ENCODE data around the gene TTLL6. TPM values are rescaled to one million over a fixed set of nuclear protein-coding genes. Genes with fewer than 3 reads are reported as not detected.

TTLL6 gene
- total and polyA plus RNA-seq, 9 of the 15 experiments (the other 6 are each of a cell fraction or from before 2014, with no cell fraction given): 0.05 TPM; not detected in 8

DNA sequence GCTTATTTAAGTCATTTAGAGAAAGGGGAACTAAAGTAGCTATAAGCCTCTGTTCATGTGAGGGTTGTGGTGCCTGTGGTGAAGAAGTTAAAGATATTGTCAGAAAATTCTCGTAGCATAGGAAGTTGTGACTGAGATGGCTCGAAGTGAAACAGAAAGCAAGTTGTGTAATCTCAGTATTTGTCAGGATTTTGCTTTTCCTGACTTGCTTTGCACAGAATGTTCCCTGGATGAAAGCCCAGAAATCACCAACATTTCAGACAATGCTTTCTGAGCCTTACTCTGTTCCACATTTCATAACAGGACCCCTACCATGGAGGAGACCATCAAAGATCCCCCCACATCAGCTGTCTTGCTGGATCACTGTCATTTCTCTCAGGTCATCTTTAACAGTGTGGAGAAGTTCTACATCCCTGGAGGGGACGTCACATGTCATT lies 24.4 kb upstream of the TTLL6 start (continued):
- TF ChIP-seq, protein P1, sequence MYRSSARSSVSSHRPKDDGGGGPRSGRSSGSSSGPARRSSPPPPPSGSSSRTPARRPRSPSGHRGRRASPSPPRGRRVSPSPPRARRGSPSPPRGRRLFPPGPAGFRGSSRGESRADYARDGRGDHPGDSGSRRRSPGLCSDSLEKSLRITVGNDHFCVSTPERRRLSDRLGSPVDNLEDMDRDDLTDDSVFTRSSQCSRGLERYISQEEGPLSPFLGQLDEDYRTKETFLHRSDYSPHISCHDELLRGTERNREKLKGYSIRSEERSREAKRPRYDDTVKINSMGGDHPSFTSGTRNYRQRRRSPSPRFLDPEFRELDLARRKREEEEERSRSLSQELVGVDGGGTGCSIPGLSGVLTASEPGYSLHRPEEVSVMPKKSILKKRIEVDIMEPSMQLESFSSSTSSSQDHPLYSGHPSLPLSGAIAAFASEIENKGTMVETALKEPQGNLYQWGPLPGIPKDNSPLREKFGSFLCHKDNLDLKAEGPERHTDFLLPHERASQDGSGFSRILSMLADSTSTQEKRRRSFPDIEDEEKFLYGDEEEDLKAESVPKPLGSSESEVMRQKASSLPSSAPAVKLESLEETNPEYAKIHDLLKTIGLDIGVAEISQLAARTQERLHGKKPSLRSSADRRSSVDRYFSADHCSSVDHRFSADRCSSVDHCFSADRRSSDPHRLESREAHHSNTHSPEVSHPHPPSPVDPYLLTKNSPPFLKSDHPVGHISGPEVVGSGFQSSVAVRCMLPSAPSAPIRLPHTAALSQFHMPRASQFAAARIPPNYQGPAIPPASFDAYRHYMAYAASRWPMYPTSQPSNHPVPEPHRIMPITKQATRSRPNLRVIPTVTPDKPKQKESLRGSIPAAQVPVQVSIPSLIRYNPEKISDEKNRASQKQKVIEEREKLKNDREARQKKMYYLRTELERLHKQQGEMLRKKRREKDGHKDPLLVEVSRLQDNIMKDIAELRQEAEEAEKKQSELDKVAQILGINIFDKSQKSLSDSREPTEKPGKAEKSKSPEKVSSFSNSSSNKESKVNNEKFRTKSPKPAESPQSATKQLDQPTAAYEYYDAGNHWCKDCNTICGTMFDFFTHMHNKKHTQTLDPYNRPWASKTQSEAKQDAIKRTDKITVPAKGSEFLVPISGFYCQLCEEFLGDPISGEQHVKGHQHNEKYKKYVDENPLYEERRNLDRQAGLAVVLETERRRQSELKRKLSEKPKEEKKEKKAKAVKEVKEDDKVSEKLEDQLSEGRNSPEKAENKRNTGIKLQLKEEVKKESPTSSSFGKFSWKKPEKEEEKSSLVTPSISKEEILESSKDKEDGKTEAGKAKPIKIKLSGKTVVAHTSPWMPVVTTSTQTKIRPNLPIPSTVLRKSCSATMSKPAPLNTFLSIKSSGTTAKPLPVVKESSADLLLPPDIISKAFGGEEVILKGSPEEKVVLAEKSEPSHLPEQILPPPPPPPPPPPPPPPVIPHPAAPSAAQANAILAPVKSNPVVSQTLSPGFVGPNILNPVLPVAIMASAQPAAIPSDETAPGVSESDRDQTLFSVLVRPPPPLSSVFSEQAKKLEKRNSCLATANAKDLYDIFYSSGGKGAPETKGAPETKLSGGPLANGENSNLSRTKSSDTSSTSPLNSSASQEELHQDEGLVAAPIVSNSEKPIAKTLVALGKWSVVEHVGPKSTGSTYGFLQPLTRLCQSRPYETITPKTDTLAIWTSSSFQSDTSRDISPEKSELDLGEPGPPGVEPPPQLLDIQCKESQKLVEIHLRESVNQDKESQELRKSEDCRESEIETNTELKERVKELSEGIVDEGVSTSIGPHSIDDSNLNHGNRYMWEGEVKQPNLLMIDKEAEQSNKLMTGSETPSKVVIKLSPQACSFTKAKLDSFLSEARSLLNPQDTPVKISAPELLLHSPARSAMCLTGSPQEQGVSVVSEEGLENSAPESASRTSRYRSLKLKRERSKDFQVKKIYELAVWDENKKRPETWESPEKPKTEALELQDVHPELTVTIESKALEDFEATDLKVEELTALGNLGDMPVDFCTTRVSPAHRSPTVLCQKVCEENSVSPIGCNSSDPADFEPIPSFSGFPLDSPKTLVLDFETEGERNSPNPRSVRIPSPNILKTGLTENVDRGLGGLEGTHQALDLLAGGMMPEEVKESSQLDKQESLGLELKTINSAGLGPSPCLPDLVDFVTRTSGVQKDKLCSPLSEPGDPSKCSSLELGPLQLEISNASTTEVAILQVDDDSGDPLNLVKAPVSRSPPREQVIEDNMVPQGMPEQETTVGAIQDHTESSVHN (IDR thresholded peaks at IDR 0.05; ENCODE audit: borderline replicate concordance in 1 of 2, low read depth in 1 of 2): peak in 1 of 2 experiments; percentile 25; a peak in 1 of 4 replicates

GRCh38 chr17:48840441-48840840 lies 23.4 kb upstream of the TTLL6 start:
- peaks cover 0 to 3% of the 10 kb centered on the region in 2 experiments; a peak in 2 of 5 replicates for H3K4me1 ChIP-seq (replicated peaks in 1 of 2; ENCODE audit: control insufficient read depth in 2 of 2, insufficient read depth in 2 of 2, low read length in 2 of 2)
- peaks cover 6% of the 10 kb centered on the region for H3K9me1 ChIP-seq (ENCODE audit: control insufficient read depth, insufficient read depth, low read length)
- WGBS (ENCODE audit: insufficient coverage, low coverage, missing lambda C conversion rate): 34% methylated on average over 3 of the region's 3 CpGs
- ChIA-PET CTCF (ENCODE audit: low intra/inter-chr PET ratio) (no interaction called here), POLR2A (interaction anchor here (0.9 to 1.9 kb wide), 3 partner anchors 10 to 30 kb away, joined by 3 to 8 read pairs (median 3); no protein-coding TSS in a partner anchor)
- TF ChIP-seq ATF4 (CRISPR knock-in tag; IDR thresholded peaks at IDR 0.05): no peak
- TF ChIP-seq, protein P2, sequence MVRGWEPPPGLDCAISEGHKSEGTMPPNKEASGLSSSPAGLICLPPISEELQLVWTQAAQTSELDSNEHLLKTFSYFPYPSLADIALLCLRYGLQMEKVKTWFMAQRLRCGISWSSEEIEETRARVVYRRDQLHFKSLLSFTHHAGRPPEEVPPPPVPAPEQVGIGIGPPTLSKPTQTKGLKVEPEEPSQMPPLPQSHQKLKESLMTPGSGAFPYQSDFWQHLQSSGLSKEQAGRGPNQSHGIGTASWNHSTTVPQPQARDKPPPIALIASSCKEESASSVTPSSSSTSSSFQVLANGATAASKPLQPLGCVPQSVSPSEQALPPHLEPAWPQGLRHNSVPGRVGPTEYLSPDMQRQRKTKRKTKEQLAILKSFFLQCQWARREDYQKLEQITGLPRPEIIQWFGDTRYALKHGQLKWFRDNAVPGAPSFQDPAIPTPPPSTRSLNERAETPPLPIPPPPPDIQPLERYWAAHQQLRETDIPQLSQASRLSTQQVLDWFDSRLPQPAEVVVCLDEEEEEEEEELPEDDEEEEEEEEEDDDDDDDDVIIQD (CRISPR knock-in tag; IDR thresholded peaks at IDR 0.05): no peak
- TF ChIP-seq, protein P3, sequence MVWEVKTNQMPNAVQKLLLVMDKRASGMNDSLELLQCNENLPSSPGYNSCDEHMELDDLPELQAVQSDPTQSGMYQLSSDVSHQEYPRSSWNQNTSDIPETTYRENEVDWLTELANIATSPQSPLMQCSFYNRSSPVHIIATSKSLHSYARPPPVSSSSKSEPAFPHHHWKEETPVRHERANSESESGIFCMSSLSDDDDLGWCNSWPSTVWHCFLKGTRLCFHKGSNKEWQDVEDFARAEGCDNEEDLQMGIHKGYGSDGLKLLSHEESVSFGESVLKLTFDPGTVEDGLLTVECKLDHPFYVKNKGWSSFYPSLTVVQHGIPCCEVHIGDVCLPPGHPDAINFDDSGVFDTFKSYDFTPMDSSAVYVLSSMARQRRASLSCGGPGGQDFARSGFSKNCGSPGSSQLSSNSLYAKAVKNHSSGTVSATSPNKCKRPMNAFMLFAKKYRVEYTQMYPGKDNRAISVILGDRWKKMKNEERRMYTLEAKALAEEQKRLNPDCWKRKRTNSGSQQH (CRISPR knock-in tag; IDR thresholded peaks at IDR 0.05): no peak
- H3K79me2 ChIP-seq (ENCODE audit: control insufficient read depth, insufficient read depth, low read length): peaks cover 6% of the 10 kb centered on the region; the same call in 1 of the 3 replicates
- in situ Hi-C loops (cut with MboI): no loop called here
- no peaks in the 10 kb centered on the region for H3K9me3 ChIP-seq (replicated peaks; ENCODE audit: control insufficient read depth, insufficient read depth, low read depth, low read length)
- no peak overlapping the region for H3K27ac ChIP-seq (ENCODE audit: extremely low read depth, low read depth, low read length)
- H3K4me2 ChIP-seq (ENCODE audit: insufficient read depth, low read length): no peak overlapping the region
- no peak overlapping the region for H3K9ac ChIP-seq (ENCODE audit: insufficient read depth in 1 of 2, low read depth in 2 of 2, low read length in 2 of 2)
- H2AFZ ChIP-seq (ENCODE audit: low read depth, low read length): no peak overlapping the region
- H3K27me3 ChIP-seq (ENCODE audit: control insufficient read depth in 2 of 2, insufficient read depth in 2 of 2, low read length in 2 of 2): no peaks in the 10 kb centered on the region
- no TSS peak for BruUV-seq (replicated peaks)
- H3K4me3 ChIP-seq: no peak overlapping the region
- no peak for FAIRE-seq
- no peak for ATAC-seq
- intact Hi-C loops (cut with micrococcal nuclease): no loop called here
- no peak for DNase-seq (ENCODE audit: extremely low read depth in 1 of 4, low spot score in 3 of 4)
- peaks cover 14% of the 10 kb centered on the region for H3K36me3 ChIP-seq (ENCODE audit: control insufficient read depth, insufficient read depth, low read length)
- no peaks in the 10 kb centered on the region; the same call in 1 of the 2 replicates for H4K20me1 ChIP-seq (replicated peaks; ENCODE audit: control insufficient read depth, insufficient read depth, low read length)
